DMS 273 (cell line): ENCODE results near the gene ZNF329.

Experiments used
- DNase-seq: peaks from one replicate; lab custom pipeline; 2025; ENCODE audit not compliant: unreplicated experiment; lab: John Stamatoyannopoulos, UW

The ZNF329 gene

DNA sequence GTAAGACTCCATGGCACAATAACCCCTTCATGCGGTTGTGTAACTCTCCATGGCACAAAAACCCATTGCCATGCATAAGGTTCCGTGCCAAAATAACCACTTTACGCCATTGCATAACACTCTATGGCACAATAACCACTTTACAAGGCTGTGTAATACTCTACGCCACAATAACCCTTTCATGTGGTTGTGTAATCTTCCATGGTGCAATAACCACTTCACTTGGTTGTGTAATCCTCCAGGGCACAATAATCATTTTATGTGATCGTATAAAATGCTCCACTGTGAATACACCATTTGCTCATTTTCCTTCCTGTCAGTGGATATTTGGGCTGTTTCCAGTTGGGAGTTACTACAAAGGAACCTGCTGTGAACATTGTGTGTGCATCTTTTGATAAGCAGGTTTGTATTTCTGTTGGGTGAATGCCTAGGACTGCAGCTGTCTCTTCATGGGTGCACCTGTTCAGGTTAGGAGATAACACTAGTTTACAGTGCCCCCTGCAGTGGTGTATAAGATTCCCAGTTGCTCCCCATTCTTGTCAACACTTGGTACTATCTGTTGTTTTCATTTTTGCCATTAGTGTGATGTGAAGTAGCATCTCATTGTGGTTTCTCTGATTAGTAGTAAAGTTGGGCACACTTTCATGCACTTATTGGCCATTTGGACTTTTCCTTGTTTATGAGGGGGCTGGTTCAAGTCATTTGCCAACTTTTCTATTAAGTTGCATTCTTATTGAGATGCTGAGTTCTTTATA lies 31.4 kb downstream of the ZNF329 start:
- DNase-seq: no peak

DNA sequence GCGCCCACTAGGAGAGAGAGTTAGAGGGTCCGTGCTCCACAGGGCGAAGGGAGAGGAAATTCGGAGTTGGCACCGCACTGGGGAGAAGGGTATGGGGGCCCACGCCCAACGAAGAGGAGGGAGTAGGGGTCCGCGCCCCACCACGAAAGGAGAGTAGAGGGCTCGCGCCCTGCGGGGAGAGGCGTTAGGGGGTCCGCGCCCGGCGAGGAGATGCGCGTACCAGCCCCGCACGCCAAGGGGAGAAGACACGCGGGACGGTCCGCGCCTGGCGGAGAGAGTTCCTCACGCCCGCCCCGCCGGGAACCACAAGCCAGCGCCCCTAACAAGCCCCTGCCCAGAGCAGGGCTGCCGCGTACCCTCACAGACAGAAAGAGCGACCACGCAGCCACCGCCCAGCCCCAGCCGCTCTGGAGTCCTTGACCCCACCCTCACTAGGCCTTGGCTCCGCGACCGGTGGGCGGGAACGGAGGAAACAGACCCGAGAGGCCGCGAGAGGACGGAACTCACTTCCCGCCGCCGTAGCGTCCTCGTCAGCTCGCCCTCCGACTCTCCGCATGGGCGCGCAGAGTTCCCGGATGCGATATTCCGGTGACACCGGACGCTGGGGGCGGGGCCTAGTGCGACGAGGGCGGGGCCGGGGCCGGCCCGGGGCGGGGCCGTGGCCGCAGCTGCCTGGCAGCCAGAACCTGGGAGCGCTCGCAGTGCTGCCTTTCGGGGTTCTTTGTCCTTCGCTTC lies 32.6 kb downstream of the ZNF329 start:
- DNase-seq: no peak

DNA sequence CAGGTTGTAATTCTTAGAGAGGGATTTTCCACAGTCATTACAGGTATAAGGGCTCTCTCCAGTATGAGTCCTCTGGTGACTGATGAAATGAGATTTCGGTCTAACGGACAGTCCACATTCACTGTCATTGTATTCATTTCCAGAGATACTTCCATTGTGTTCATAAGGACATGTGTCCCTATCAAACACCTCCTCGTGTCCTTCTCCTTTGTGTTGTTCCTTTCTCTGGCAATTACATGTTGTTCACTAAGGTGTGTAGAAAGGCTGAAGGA lies 42.1 kb downstream of the ZNF329 start:
- no peak for DNase-seq

DNA sequence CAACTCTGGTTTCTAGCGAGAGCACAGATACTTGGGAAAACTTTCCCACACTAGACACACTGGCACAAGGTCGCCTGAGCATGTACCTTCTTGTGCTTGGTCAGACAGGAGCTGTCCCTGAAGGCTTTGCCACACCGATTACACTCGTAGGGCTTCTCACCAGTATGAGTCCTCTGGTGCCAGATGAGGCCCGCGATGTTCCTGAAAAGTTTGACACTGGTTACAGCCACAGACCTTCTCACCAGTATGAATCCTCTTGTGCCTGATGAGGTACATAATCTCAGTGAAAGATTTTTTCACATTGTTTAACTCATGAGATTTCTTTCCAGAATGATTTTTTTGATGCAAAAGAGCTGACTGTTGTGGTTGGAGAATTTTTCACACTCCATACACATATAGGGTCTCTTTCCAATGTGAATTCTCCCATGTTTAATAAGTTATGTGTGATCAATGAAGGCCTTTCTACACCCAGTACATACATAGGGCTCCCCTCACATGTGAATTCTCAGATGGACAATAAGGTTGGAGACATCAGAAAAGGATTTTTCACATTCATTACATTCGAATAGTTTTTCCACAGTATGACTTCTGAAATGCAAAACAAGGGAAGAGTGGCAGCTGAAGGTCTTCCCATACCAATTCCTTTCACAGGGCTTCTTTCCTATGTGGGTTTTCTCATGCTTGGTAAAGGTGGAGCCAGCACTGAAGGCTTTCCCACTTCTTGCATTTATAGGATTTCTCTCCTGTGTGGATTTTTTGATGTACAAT lies 42.6 kb downstream of the ZNF329 start:
- peak; percentile 19 for DNase-seq

DNA sequence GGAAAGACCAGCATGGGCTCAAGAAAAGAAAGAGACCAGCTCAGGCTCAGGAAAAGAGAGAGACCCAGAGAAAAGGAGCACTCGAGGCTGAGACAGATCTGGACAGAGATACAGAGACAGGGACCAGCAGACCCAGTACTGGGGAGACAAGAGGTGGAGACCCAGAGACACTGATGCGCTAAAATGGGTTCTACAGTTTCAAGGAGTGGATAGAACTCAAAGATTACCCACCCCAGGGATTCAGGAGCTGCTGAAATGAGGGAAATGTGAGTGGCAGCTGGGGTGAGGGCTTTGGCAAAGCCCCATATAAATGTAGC lies 51.9 kb downstream of the ZNF329 start:
- no peak for DNase-seq

DNA sequence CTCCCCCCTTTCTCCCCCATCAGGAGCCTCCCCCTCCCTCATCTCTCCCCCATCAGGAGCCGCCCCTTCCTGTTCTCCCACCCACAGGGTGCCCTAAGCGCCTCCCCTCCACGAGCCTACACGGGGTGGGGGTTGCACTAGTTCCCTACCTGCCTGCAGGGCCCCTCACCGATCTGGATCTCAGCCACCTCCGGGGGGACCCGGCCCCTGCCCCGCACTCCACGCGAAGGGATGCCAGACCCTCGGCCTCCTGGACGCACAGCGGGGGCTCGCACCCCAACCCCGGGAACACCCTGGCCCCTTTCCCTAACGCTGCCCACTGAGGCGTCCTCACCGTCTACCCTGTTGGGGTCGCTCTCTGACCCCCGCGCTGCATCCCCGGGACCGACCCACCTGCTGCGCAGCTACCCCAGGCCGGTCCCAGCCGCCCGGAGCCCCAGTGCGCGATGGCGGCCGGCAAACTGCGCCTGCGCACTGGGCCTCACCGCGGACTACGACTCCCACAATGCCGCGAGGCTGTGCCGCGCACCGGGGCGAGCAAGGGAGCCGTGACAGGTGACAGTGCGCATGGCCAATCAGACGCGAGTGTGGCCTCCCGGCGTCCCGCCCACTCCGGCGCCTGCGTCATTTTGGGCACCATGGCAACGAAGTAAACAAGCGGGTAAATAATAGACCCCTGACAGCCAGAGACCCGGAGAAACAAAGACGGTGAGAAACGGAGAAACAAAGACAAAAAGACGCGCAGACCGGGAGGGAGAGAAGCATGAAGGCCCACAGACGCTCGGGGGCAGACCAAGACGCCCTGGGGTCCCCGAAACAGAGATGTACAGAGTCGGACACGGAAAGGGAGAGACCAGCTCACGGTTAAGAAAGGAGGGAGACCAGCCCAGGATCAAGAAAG lies 52.6 kb downstream of the ZNF329 start, which contains the start of gene ZSCAN18:
TSS of gene ZSCAN18 (minus strand) at position 451 of the 901 bp plus-strand sequence. CDS start 7,964 bp downstream, outside the sequence.
- peak; percentile 99 for DNase-seq

DNA sequence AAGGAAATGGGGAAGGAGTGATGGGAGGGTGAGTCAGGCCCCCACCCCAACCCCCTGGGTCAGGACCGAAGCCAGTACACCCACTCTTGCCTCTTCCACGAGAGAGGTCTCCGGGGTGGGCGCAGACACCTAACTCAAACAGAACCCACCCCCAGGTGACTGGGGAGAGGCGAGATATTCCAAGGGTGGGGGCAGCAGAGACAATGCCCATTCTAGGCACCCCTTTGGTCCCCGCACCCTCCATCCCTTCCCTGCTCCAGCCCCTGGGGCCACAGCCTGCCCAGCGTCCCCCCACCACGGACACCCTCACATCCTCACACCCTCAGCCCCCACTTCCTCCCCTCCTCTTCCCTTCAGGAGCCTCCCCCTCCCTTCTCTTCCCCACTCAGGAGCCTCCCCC lies 53.2 kb downstream of the ZNF329 start:
- no peak for DNase-seq

DNA sequence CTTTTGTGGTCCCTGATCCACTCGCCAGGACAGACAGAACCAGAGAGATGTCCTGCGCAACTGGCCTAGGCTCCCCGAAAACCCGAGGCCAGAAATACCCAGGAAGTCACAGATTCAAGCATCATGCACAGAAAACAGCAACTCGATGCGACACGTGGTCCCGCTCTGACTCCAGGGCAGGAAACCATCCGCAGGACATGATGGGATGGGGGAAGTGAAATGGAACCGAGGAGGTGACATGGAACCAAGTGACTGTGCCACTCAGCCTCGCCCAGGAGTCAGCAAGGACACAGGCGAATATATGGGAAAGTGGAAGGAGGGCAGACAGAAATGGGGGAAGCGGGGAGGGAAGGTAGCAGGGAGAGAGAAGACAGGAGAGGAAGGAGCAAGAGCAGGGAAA lies 53.7 kb downstream of the ZNF329 start:
- DNase-seq: no peak

DNA sequence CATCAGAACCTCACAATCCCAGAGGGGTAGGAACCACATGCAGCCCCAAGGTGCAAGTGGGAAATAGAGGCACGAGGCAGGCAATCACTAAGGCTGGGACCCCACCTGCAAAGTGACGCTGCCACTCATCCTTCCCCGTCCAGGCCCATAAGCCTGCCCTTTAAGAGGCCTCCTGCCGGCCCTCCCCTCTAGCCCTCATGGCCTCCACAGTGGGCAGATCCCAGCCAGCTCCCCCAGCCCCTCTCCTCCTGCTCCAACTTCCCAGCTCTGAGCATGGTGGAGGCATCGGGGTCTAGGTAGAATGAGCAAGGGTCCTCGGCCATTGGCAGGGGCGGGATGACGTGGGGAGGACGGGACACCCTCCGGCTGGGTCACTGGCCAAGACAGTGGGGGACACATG lies 55.3 kb downstream of the ZNF329 start:
- no peak for DNase-seq

DNA sequence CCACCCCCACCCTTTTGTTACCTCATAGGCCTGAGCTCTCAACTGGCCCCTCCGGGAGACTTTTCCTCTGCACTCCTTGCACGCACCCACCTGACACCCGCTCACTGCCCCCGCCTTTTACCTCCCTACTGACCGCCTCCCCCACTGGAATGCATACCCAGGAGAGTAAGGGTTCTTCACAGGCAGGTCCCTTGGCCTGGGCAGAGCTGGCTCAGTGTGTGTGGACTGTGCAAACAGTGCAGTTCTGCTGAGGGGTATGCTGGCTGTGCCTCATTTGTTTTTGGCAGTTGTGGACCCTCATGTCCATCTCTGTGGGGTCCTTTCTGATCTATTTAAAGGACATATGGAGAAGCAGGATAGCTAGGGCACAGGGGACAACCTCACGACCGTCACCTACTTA lies 57.5 kb downstream of the ZNF329 start:
- DNase-seq: no peak

DNA sequence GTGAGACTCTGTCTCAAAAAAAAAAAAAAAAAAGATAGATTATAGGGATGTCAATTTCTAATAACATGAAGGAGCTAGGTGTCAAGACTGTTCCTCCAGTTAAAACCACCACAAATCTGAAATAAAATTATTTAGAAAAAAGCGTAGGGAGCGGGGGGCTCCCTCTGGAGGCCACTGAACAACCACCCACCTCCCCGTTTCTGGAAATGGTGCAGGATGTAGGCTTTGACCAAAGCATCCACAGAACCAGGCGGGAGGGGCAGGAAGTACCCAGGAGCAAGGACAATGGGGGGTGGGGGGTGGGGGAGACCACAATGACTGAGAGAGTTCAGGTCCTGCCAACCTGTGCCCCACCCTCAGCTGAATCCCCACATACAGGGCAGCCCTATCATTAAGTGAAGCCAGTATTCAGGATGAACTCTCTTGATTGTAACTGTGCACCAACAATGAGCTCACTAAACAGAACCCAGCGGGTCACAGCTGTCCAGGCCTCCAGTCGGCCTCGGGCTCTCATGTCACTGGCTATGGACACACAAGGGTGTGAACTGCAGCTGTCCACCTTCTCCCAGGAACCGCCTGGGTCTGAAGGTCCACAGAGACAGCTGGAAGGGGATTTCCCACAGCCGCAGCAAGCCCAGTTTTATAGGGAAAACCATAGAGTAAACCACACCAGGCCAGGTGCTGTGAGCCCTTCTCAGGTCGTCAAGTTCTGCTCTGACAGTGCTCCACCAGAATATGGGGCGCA lies 59.2 kb downstream of the ZNF329 start:
- DNase-seq: no peak

DNA sequence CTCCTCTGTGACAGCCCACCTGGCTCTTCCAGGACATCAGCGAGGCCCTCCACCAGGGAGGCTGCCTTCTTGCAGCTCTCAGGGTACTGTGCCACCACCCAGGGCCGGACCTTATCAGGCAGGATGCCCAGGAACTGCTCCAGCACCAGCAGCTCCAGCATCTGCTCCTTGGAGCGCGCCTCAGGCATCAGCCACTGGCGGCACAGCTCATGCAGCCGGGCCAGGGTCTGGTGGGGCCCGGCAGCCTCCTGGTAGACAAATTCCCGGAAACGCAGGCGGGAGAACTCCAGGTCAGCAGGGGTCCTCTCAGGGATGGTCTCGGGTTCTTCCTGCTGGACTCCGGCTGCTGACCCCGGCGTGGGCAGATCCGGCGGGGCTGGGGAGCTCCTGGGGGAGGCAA lies 60.7 kb downstream of the ZNF329 start:
- no peak for DNase-seq

DNA sequence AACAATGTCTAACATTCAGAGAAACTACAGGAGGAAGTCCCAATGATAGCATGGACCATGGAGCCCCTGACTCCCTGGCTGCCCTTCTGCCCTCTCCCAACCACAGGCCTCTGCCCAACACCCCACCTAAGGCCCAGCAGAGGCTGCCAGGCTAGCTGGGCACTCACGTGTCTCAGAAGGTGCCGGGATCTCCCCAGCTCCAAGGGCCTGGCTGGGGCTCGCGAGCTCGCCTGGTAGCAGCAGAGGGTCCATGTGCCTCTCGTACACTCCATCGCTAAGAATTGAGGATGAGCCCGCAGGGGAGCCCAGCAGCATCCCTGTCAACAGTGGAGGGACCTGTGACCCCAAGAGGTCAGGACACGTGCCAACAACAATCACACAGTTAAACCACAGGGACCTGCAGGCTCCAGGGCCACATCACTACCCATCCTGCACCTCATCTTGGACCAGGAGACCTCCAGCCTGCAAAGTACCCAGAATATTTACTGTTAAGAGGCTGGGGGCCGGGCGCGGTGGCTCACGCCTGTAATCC lies 62.0 kb downstream of the ZNF329 start:
- DNase-seq: no peak

DNA sequence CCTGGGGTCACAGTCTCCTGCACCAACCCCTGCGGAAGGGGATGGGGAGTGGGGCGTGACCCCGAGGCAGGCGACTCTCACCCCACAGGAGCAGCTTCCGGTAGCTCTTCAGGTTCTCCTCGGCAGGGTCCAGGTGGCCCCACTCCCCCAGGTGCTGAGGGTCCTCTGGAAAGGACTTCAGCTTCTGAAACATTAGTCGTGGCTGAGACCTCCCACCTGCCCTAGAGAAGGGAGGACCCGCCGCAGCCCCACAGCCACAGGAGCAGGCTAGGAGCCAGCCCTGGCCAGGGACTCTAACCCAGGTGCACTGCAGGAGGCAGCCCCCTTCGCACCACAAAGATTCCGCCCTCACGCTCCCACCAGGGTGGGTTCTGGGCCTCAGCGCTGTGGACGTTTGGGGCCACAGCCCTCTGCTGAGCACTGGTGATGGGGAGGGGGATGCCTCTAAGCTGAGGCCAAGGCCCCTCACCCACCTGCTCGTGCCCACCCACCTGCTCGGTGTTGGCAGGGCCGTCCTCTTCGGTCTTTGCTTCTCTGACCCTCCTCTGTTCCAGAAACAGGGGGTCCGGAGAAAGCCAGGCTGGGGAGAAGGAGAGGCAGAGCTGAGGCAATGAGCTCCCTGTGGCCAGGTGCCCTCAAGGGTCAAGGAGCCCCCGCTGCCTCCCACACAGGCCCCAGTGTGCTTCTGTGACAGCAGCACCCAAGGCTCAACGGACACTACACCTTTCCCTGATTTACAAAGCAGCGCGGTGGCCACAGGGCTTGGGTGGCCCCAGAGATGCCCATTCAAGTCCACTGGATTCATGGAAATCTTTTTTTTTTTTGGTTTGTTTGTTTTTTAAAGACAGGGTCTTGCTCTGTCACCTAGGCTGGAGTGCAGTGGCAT lies 63.5 kb downstream of the ZNF329 start:
- DNase-seq: no peak

DNA sequence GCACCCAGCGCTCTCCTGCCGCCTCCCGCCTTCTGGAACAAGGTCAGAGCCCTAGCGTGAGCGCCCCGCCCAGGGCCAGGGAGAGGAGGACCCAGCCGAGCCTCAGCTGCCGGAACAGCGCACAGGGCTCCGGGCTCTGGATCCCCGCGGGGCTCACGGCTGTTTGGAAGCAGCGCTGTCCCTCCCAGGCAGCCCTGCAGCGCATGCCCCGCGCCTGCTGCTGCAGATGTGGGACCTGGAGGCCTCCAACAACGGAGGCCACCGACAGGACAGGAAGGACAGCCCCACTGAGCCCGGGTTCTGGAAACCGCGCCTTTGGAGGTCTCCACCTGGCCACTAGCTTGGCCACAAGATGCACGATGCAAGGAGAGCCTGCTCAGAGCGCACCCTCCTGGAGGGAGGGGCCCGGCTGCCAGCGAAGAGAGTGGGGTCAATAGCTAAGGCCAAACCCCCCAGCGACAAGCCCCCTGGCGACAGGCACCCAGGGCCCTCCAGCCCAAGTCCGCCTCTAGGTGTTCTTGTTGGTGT lies 65.2 kb downstream of the ZNF329 start:
- DNase-seq: no peak

DNA sequence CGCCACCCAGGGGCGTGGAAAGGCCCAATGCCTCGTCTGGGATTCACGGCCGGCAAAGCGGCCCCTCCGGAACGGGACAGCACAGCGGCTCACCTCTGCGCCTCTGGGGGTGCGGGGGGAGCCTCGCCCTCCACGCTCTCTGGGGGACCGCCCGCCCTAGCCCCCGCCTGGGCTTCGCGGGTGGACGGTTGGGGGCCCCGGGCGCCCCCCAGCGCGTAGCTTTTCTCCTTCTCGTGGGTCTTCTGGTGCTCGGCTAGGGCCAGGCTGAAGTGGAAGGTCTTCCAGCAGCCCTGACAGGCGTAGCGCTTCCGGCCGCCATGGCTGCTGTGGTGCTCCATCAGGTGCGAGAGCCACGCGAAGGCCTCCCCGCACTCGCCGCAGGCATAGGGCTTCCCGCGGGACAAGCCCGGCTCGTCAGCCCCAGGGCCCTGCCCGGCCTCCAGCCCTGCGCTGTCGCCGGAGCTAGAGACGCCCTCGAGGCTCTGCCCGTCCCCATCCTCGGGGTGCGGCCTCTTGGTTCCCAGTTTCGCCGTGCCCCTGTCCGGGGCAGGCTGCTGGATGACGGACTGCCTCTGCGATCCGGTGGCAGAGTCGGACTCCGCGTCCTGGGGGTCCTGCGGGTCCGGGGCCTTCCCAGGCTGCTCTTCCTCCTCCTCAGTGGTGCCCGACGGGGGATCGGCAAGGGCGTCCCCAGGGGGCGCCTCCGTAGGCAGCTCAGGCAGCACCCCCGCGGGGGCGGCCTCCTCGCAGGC lies 65.8 kb downstream of the ZNF329 start:
- DNase-seq: no peak

DNA sequence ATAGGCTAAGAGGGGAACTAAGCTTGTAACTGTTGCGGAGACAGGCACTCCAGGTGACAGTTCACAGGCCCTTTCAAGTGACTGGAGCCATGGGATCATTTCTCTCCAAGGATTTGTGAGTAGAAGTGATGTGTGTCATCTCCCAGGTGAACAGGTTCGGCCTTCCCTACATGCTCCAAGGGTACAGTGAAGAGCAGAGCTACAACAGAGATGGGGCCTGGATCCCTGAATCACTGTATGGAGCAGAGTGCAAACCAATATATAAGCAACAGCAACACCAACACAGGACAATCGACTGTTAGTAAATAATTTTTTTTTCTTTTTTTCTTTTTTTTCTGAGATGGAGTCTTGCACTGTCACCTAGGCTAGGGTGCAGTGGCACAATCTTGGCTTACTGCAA lies 67.6 kb downstream of the ZNF329 start:
- no peak for DNase-seq

DNA sequence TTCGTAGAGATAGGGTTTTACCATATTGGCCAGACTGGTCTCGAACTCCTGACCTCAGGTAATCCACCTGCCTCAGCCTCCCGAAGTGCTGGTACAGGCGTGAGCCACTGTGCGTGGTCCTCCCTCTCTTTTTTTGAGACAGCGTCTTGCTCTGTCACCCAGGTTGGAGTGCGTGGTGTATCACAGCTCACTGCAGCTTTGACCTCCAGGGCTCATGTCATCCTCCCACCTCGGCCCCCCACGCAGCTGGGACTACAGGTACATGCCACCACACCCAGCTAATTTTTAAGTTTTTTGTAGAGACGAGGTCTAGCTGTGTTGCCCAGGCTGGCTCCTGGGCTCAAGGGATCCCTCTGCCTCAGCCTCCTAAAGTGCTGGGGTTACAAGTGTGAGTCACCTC lies 70.8 kb downstream of the ZNF329 start:
- no peak for DNase-seq
